ENCODE data around the gene WDR47.

DNA sequence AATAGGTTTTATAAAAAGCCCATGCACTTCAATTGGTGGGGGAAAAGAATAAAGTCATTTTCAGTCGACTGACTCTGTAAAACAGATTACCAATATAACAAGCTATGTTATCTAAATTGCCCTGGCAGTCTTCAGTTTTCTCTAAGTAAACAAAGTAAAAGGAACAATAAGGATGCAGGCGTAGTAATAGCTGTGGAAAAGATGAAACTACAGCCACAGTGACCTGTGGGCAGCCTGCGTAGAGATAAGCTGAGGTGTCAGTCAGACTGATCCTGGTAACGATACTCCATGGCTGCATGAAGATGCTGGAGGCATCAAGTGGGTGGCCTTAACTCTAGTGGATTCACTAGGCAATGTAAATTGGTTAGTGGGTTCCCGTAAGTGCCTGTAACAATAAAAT lies 108.0 kb downstream of the WDR47 start:
- TF ChIP-seq POLR2A (IDR thresholded peaks at IDR 0.05), result no peak
- TF ChIP-seq CTCF (IDR thresholded peaks at IDR 0.05), result no peak
